Measurements from ENCODE around the gene SYNDIG1.

DNA sequence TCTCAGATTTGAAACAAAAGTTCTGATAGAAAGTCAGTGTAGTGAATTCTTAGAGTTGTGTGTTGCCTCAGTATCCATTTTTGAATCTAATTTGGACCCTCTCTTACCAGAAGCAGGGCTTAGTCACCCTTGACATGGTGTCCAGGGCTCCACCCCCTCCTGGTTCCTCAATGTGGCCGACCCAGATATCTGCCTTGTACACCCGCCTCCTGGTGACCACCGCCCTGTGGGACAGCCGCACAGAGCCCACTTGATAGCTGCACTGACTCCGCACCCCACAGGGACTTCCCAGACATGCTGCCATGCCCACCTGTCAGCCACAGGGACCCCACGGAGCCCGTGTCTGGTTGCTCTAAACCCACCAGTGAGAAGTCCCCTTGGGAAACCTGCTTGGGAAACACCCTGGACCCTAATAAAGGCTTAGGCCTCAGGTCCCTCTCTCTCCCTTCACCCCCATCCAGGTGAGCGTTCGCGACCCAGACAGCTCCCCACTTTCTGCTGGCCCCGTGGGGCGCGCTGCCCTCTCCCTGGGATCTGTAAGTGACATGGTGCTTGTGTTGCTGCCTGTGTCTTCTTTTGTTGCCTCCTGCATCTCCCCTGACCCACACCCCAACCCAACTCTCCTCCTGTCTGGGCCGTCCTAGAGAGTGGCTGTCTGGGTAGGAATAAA lies 47.2 kb upstream of the SYNDIG1 start:
- TF ChIP-seq FOXK2 (IDR thresholded peaks at IDR 0.05) (no peak), ELF4 (IDR thresholded peaks at IDR 0.05) (no peak), FOXM1 (IDR thresholded peaks at IDR 0.05; ENCODE audit: borderline replicate concordance) (no peak), SUZ12 (IDR thresholded peaks at IDR 0.05) (no peak), HDGF (IDR thresholded peaks at IDR 0.05; ENCODE audit: borderline replicate concordance) (no peak), ZNF384 (IDR thresholded peaks at IDR 0.05) (no peak), SP1 (IDR thresholded peaks at IDR 0.05) (no peak), TARDBP (IDR thresholded peaks at IDR 0.05) (no peak), BHLHE40 (IDR thresholded peaks at IDR 0.05; ENCODE audit: borderline replicate concordance) (no peak), L3MBTL2 (conservative IDR thresholded peaks at IDR 0.05) (no peak), CTBP1 (IDR thresholded peaks at IDR 0.05; ENCODE audit: borderline replicate concordance) (no peak)
